GM19397 (cell line): ENCODE results near the gene ABCC5.
"Not testable (repeated sequence)": the region's sequence is repeated elsewhere in the genome, so short reads cannot be mapped to it uniquely, and the experiment has no call there.

ENCODE experiments used
- ATAC-seq: cut with Tn5 transposase; IDR thresholded peaks from one replicate; pipeline ENCODE4 v1.9.1; 2021; ENCODE audit warnings: mild to moderate bottlenecking, moderate library complexity; ENCODE audit not compliant: unreplicated experiment

ABCC5 gene

DNA sequence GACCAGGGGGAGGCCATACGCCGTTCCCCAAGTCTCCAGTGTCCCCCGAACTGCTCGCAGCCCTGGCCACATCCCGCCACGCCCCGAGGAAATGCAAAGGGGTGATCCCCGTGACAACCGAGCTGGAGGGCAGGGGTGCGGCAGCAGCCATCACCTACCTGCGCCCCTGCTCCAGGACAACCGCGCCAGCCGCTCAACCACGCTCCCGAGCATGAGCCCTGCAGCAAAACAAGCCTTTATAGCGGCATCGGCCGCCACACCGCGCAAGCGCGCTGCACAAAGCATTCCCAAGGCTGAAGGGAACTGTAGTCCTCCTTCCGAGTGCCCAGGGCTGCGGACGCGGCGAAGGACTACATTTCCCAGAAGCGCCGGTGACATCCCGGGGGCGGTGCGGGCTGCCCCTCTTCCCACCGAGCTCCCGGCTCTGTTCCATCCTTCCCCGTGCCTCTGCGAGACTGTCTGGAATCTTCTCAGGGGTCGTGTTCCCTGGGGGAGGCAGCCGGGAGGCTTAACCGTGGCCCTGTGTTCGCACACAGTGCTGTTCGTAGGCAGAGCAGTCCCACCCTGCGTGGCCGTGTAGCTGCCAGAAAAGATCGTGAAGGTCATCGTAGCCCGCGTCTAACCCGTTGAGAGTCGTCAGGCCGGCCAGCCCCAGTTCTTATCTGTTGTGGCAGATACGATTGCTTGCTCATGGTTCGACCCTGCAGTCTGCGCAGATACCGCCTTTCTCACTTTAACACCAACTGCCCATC, at the start of gene ABCC5:
Gene ABCC5 (minus strand): TSS at position 213 of the 752 bp plus-strand sequence. CDS start 3,492 bp downstream, outside the sequence.
- peak; percentile 98 for ATAC-seq

DNA sequence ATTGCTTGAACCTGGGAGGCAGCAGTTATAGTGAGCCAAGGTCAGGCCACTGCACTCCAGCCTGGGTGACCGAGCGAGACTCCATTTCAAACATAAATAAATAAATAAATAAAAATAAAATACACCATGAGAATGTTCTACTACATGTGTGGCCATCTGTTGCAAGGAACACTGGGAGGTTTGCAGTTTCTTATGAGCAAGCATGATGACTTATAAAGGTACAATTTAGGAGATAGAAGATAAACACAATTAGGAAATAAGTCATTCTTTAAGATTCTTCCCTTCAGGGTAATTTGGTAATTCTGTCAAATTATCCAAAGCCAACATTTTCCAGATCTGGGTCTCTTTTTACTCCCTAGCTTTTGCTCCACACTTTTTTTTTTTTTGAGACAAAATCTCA, 48.5 kb upstream of the ABCC5 start:
- ATAC-seq: no peak

DNA sequence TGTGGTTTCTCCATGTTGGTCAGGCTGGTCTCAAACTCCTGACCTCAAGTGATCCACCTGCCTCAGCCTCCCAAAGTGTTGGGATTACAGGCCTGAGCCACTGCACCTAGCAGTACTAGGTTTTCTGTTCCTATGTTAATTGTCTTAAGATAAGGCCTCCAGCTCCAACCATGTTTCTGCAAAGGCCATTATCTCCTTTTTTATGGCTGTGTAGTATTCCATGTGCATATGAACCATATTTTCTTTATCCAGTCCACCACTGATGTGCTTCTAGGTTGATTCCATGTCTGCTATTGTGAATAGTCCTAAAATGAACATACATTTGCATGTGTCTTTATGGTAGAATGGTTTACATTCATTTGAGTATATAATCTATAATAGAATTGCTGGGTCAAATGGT, 45.0 kb upstream of the ABCC5 start:
- ATAC-seq: no peak

DNA sequence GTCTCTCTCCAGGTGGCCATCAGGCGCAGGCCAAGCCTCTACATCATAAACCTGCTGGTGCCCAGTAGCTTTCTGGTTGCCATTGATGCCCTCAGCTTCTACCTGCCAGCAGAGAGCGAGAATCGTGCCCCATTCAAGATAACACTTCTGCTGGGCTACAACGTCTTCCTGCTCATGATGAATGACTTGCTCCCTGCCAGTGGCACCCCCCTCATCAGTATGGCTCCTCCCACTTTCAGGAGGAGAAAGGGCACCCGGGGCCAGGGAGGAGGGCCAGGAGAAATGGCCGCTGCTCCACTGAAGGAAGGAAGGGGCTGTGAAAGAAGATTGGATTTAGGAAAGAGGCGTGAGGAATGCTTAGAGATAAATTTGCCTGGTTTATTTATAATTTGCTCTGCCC, 41.7 kb upstream of the ABCC5 start:
- no peak for ATAC-seq

DNA sequence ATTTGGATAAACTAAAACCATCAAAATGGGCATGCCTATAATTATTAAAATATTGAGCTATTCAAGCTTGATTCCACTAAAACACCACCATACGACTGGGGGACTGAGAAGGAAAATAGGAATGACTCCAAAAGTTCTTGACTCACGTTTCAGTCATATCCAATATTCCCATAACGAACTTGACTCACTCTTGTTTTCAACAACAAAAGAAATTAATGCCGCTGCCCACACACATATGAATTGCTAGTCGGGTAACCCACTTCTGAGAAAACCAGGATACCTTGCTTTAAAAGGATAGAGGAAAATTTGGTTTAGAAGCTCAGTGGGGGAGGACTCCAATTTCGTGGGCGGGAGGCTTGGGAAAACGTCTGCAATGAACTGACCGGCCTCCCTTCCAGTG, 40.3 kb upstream of the ABCC5 start:
- no peak for ATAC-seq

DNA sequence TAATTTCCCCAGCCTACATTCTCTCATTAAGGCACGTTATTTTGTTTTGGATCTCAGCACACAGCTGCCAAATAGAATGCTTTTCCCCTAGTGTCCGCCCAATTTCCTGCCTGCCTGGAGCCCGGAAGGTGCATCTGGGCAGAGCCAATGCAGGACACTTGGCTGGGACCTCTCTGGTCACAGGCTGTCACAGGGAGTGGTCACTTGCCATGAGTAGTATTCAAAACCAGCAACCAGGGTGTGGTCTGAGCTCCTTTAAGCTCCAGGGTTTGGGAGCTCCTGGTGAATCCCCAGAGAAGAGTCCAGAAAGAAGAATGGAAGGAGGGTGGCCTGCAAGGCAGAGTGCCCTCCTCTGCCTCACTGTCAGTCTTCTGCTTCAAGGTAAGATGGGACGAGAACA, 35.1 kb upstream of the ABCC5 start, which contains the start of gene HTR3C:
Gene HTR3C (plus strand): TSS at position 281 of the 400 bp plus-strand sequence. CDS start 34 bp downstream, at position 315.
- ATAC-seq: no peak

DNA sequence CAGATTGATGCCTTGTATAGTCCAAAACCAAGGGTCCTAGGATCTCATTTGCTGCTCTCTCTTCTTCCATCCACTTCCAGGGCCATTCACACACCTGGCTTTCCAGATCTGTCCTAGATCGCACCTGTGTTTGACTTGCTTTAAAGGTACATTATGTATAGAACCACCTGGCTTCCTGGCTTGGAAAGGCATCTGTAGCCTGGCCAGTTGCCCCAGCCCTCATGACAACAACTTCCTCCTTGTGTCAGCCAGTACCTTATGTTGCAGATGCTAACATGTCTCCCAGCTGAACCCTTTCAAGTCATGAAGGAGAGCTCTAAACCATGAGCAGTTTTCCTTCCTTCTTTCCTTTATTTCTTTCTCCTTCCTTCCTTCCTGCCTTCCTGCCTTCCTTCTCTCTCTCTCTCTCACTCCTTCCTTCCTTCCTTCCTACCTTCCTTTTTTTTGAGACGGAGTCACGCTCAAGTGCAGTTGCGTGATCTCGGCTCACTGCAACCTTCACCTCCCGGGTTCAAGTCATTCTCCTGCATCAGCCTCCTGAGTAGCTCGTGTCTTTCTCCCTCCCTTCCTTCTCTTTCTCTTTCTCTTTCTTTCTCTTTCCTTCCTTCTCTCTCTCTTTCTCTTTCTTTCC, 32.6 kb upstream of the ABCC5 start:
- no peak for ATAC-seq

DNA sequence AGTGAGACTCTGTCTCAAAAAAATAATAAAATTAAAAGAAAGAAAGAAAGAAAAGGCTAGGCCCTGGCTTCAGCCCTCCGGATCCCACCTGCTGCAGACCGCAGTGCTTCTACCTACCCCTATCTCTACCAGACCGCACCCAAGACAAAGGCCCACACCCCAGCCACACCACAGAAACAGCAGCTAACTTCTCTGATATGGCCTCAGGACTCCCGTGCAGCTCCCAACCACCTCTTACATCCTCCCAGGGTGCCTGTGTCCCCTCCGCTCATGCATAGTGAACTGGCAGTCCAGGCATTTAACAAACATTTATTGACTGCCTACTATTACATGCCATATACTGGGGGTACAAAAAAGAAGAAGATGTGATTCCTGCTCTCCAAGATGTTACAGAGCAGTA, 28.3 kb upstream of the ABCC5 start:
- no peak for ATAC-seq

DNA sequence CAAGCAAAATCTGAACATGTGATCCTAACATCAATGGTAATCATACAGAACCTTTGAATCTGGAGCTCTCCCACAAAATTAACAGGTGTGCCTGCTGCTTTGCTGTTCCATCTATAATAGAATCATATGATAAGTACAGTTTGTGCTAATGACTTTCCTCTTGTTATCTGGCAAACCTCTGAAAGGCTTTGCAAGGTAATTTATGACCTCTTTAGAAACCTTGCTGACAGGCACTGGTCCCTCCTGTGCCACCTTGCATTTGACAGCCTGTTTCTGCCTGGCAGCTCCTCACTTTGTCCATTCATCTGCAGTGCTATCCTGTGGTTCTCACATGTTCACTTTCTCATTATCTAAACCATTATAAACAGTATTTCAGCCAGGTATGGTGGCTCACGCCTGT, 24.9 kb upstream of the ABCC5 start:
- no peak for ATAC-seq

DNA sequence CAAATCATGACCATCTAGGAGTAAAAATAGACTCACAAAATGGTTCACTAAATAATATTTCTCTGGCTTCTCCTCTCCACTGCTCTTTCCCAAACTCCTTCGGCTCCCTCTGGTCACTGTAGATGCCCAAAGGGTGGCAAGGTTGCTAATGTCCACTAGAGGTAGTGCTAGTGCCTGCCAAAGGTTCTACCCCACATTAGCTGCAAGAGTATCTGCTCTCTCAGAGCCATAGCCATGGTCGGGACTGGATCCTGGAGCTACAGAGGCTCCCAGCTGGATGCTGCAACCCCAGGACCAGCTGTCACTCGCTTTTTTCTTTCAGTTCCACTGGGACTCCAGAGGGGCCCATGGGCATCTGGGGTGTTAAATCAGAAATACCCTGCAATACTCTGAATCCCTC, 22.3 kb upstream of the ABCC5 start:
- ATAC-seq: no peak

DNA sequence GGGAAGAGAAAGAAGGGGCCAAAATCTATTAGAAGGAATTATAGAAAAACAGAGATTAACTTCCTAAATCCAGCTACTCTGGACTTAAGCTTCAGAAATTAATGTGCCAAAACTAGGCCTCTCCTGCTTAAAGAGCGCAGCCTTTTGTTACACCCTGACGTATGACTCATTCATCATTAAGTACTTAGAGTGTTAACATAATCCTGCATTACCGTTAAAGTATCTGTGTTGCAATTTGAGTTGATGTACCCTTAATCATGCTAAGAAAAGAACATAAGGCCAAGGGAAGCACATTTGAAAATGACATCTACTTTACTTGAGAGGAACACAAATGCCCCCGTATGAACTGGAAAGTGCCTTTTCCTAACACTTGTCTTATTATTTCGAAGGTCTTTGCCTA, 21.7 kb upstream of the ABCC5 start:
- ATAC-seq: no peak

DNA sequence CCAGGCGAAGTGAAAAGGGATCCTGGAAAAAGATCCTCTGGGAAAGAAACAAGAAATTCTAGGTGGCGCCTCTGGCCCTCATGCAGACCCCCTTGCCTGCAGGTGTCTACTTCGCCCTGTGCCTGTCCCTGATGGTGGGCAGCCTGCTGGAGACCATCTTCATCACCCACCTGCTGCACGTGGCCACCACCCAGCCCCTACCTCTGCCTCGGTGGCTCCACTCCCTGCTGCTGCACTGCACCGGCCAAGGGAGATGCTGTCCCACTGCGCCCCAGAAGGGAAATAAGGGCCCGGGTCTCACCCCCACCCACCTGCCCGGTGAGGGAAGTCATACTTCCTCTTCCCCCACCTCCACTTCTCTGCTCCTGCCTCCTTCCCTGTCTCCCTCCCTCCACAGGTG, 20.6 kb upstream of the ABCC5 start:
- not testable (repeated sequence) for ATAC-seq

DNA sequence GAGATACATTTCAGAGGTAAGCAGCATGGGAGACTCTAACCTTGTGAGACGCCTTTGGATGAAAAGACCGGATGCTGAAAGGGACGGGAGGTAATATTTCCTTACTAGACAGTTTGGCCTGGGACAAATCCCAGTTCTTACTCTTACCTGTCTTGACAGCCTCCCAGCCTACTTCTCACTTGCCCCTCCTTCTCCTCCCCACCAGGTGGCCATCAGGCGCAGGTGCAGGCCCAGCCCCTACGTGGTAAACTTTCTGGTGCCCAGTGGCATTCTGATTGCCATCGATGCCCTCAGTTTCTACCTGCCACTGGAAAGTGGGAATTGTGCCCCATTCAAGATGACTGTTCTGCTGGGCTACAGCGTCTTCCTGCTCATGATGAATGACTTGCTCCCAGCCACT, 20.1 kb upstream of the ABCC5 start:
- no peak for ATAC-seq

DNA sequence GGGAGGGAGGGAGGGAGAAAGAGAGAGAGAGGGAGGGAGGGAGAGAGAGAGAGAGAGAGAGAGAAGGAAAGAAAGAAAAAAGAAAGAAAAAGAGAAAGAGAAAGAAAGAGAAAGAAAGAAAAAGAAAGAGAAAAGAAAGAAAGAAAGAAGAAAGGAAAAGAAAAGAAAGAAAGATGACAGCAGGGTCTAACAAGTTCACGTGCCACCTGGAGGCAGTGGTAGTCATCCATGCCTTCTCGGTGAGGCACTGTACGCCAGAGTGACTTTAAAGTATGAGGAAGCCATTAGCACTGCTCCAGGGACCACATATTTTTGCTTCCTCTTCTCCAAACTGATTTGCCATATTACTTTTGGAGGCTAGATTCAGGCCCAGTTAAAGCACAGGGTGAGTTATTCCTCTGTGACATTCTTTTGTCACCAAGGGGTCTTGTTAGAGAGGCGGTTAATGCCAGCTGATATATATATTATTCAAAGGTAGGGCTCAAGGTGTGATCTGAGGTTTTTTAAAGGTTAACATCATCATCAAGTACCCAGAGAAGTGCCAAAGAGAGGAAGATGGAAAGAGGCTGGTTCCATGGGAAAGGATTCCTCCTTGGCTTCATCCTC, 13.6 kb upstream of the ABCC5 start, which contains the start of gene HTR3D:
Gene HTR3D (plus strand): TSS at position 556 of the 606 bp plus-strand sequence. CDS start 0 bp downstream, at position 556.
- no peak for ATAC-seq

DNA sequence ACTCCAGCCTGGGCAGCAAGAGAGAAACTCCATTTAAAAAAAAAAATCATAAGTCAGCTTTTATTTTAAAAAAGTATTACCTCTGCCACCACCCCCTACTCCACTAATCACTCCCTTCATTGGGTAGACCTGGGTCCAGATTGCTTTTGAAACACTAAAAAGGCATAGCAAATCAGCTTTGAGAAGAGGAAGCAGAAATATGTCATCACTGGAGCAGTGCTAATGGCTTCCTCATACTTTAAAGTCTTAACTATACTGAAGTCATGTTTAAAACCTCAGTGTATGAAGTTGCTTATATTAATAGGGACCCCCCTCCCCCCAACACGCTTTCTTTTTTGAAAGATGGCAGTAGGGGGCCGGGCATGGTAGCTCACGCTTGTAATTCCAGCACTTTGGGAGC, 12.9 kb upstream of the ABCC5 start:
- no peak for ATAC-seq

DNA sequence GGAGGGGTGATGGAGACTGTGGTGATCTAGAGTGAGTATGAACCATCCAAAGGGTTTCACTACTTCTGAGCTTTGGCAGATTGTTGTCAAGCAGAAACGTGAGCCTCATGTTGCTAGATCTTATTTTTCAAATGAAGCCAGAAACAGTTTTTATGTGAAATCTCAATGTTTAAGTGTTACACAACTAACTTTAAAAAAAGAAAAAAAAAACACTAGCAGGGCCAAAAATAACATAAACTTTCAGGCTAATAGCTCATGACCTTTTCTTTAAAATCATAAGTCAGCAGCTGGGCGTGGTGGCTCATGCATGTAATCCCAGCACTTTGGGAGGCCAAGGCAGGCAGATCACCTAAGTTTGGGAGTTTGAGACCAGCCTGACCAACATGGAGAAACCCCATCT, 11.8 kb upstream of the ABCC5 start:
- ATAC-seq: no peak

DNA sequence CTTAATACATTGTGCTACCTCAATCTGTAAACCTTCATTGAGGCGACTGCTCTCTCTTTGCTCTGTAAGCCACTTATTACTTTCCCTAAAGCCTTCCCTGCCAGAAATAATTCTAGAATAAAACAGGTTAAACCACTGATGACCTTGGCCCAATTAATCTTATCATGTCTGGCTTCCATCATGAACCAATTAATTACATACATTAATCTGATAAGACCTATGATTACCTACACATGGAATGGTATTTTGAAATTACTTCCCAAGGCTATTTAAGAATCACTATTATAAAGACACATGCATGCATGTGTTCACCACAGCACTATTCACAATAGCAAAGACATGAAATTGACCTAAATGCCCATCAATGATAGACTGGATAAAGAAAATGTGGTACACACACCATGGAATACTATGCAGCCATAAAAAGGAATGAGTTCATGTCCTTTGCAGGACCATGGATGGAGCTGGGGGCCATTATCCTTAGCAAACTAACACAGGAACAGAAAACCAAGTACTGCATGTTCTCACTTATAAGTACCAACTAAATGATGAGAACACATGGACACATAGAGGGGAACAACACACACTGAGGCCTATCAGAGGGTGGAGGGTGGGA, 10.7 kb upstream of the ABCC5 start:
- not testable (repeated sequence) for ATAC-seq

DNA sequence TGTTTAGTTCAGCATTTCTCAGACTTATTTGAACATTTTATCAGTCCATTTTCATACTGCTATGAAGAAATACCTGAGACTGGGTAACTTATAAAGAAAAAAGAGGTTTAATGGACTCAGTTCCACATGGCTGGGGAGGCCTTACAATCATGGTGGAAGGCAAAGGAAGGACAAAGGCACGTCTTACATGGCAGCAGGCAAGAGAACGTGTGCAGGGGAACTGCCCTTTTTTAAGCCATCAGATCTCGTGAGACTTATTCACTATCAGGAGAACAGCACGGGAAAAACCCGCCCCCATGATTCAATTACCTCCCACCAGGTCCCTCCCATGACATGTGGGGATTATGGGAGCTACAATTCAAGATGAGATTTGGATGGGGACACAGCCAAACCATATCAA, 7.6 kb upstream of the ABCC5 start:
- not testable (repeated sequence) for ATAC-seq

DNA sequence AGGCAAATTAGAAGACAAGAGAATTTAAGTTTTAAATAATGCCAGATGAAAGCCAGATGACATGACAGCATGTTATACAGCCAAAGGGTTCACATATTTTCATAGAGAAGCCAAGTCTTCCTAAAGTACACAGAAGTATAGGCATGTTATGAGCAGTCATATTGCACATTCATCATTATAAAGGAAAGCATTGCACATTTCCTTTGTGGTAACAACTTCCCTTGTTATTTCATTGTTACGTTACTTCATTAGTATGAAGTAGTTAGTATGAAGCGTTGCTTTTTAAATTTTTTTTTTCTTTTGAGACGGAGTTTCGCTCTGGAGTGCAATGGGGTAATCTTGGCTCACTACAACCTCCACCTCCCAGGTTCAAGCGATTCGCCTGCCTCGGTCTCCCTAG, 4.6 kb upstream of the ABCC5 start:
- ATAC-seq: no peak

DNA sequence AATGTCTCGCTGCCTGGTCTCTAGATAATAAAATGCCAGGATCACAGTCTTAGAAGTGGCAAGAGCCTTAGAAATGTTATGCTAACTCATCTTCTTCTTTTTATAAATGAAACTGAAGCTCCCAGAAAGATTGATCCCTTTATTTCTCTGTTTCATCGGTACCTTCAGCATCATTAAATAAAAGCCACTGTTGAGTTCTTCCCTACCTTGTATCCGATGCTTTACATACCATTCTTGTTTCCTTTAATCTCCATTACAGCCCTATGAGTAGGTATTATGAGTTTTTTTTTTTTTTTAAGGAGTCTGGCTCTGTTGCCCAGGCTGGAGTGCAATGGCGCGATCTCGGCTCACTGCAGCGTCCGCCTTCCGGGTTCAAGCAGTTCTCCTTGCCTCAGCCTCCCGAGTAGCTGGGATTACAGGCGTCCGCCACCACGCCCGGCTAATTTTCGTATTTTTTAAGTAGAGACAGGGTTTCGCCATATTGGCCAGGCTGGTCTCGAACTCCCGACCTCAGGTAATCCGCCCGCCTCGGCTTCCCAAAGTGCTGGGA, 815 bp upstream of the ABCC5 start:
- ATAC-seq: no peak
